HEK293 (cell line): Measurements from ENCODE around the gene SHMT2.

ENCODE experiments used
- CTCF ChIA-PET: fragments of 350-600 bp; formaldehyde crosslinking; extraction: SDS; loops from one replicate; lab custom pipeline; 2021; ENCODE audit warnings: antibody characterized with exemption; lab: Yijun Ruan, JAX
- POLR2A ChIA-PET: fragments of 300-600 bp; formaldehyde crosslinking; extraction: SDS; loops from one replicate; lab custom pipeline; 2020; ENCODE audit warnings: antibody characterized with exemption, inconsistent platforms; lab: Yijun Ruan, JAX
- H3K27ac ChIP-seq: fragments of 200-500 bp; sonication (Bioruptor generic); 2 replicates; pipeline ENCODE4 v1.5.1; 2014; ENCODE audit warnings: low read depth, low read length, control low read depth, inconsistent platforms; ENCODE audit errors: extremely low read depth
- H3K36me3 ChIP-seq, 2 experiments: fragments of 200-500 bp in 1 of 2; sonication (Bioruptor generic) in 1 of 2; 1 replicate in 1 of 2; 2 replicates in 1 of 2; pipeline ENCODE4 v1.5.1; 2014 to 2017; ENCODE audit warnings: inconsistent platforms in 2 of 2, low read length in 2 of 2; ENCODE audit not compliant: control insufficient read depth in 2 of 2, insufficient read depth in 1 of 2
- H3K4me1 ChIP-seq: fragments of 200-500 bp; sonication (Bioruptor generic); 2 replicates; pipeline ENCODE4 v1.5.1; 2014; ENCODE audit warnings: mild to moderate bottlenecking, low read length, inconsistent platforms; ENCODE audit not compliant: control insufficient read depth, insufficient read depth
- H3K4me3 ChIP-seq: 2 replicates; pipeline ENCODE4 v1.5.1; 2011; ENCODE audit warnings: low read depth, mild to moderate bottlenecking, control low read depth, low read length, moderate library complexity
- H3K9me3 ChIP-seq: fragments of 200-500 bp; sonication (Bioruptor generic); 2 replicates; pipeline ENCODE4 v1.5.1; 2014; ENCODE audit warnings: low read depth, low read length, inconsistent platforms; ENCODE audit not compliant: control insufficient read depth, insufficient read depth
- CTCF ChIP-seq: fragments of 450-650 bp; formaldehyde crosslinking; IDR thresholded peaks from 2 replicates; pipeline ENCODE4 v1.5.1; 2016; ENCODE audit warnings: missing biosample characterization, missing genetic modification characterization
- PRDM2 ChIP-seq: fragments of 450-650 bp; formaldehyde crosslinking; IDR thresholded peaks from 2 replicates; pipeline ENCODE4 v1.5.1; 2016; ENCODE audit warnings: missing biosample characterization, missing genetic modification characterization, borderline replicate concordance
- SP7 ChIP-seq: fragments of 450-650 bp; formaldehyde crosslinking; IDR thresholded peaks from 2 replicates; pipeline ENCODE4 v1.5.1; 2016; ENCODE audit warnings: missing biosample characterization, missing genetic modification characterization
- ZNF2 ChIP-seq: fragments of 450-650 bp; formaldehyde crosslinking; IDR thresholded peaks from 2 replicates; pipeline ENCODE4 v1.5.1; 2016; ENCODE audit warnings: missing biosample characterization, missing genetic modification characterization
- ZNF223 ChIP-seq: fragments of 450-650 bp; formaldehyde crosslinking; IDR thresholded peaks from 2 replicates; pipeline ENCODE4 v1.5.1; 2016; ENCODE audit warnings: missing biosample characterization, missing genetic modification characterization
- ZNF239 ChIP-seq: fragments of 450-650 bp; formaldehyde crosslinking; IDR thresholded peaks from 2 replicates; pipeline ENCODE4 v1.5.1; 2016; ENCODE audit warnings: missing biosample characterization, missing genetic modification characterization
- ZNF24 ChIP-seq: fragments of 450-650 bp; formaldehyde crosslinking; IDR thresholded peaks from 2 replicates; pipeline ENCODE4 v1.5.1; 2016; ENCODE audit warnings: missing biosample characterization, missing genetic modification characterization
- ZNF274 ChIP-seq, 2 experiments: fragments of 200-500 bp in 1 of 2; fragments of 450-650 bp in 1 of 2; sonication (Bioruptor generic) in 1 of 2; formaldehyde crosslinking in 1 of 2; IDR thresholded peaks; 2 replicates each; pipeline versions ENCODE4 v1.5.1 to v1.6.1; 2014 to 2016; ENCODE audit warnings: borderline replicate concordance in 1 of 2, inconsistent platforms in 1 of 2, low read length in 1 of 2, missing biosample characterization in 1 of 2, missing genetic modification characterization in 1 of 2
- ZNF423 ChIP-seq: fragments of 450-650 bp; formaldehyde crosslinking; IDR thresholded peaks from 2 replicates; pipeline ENCODE4 v1.5.1; 2016; ENCODE audit warnings: missing biosample characterization, missing genetic modification characterization
- ZNF830 ChIP-seq: fragments of 450-650 bp; IDR thresholded peaks from 2 replicates; pipeline ENCODE4 v1.5.0; 2018; ENCODE audit warnings: missing biosample characterization, missing genetic modification characterization, low read depth, mild to moderate bottlenecking, moderate library complexity

The SHMT2 gene

GRCh38 chr12:57266681-57267080 is 37.2 kb downstream of the SHMT2 start (continued):
- no peak for TF ChIP-seq SP7

GRCh38 chr12:57268264-57268663 is 38.8 kb downstream of the SHMT2 start:
- ChIA-PET CTCF (interaction anchor here (0.8 kb wide), 1 partner anchor 9 kb away, joined by 3 read pairs; no protein-coding TSS in a partner anchor), POLR2A (interaction anchor here (1.1 kb wide), 1 partner anchor 10 kb away, joined by 3 read pairs; no protein-coding TSS in a partner anchor)
- Histone ChIP-seq H3K4me3 (no peak overlapping the region), H3K9me3 (no peaks in the 10 kb centered on the region), H3K27ac (no peak overlapping the region), H3K36me3 (peaks cover 29 to 72% of the 10 kb centered on the region in 2 experiments), H3K4me1 (no peaks in the 10 kb centered on the region)
- no peak for TF ChIP-seq ZNF239 (tag by site-specific recombination)
- TF ChIP-seq ZNF830 (tag by site-specific recombination), result no peak
- TF ChIP-seq ZNF274 (IDR thresholded peaks at IDR 0.05; ENCODE audit: low read length), result no peak
- no peak for TF ChIP-seq ZNF274 (tag by site-specific recombination; IDR thresholded peaks at IDR 0.05; ENCODE audit: borderline replicate concordance)

GRCh38 chr12:57270966-57271470 is 41.5 kb downstream of the SHMT2 start:
- POLR2A ChIA-PET, result interaction anchor here (0.6 kb wide), 2 partner anchors 187 to 618 kb away, joined by 3 read pairs; no protein-coding TSS in a partner anchor
- Histone ChIP-seq H3K4me3 (no peak overlapping the region), H3K36me3 (peaks cover 29 to 68% of the 10 kb centered on the region in 2 experiments), H3K27ac (no peak overlapping the region), H3K4me1 (no peaks in the 10 kb centered on the region), H3K9me3 (no peaks in the 10 kb centered on the region)
- TF ChIP-seq ZNF223 (no peak), ZNF24 (no peak), CTCF (tag by site-specific recombination) (peak; percentile 20; the same call in 1 of the 2 replicates)
- CTCF ChIA-PET, result interaction anchor here (0.5 to 2.2 kb wide), 8 partner anchors 9 to 323 kb away, joined by 3 to 17 read pairs (median 4); no protein-coding TSS in a partner anchor

GRCh38 chr12:57272337-57273151 is 43.0 kb downstream of the SHMT2 start:
- no peaks in the 10 kb centered on the region for H3K4me1 ChIP-seq
- CTCF ChIA-PET, result interaction anchor here (0.6 to 1.4 kb wide), 7 partner anchors 8 to 180 kb away, joined by 3 to 7 read pairs (median 4); no protein-coding TSS in a partner anchor
- H3K27ac ChIP-seq, result no peak overlapping the region
- no peaks in the 10 kb centered on the region for H3K9me3 ChIP-seq
- peaks cover 20 to 59% of the 10 kb centered on the region in 2 experiments for H3K36me3 ChIP-seq
- TF ChIP-seq ZNF423, result no peak
- no peak for TF ChIP-seq PRDM2
- no peak for TF ChIP-seq ZNF2 (tag by site-specific recombination)
- no peak overlapping the region for H3K4me3 ChIP-seq
- POLR2A ChIA-PET, result interaction anchor here (0.6 kb wide), 1 partner anchor 163 kb away, joined by 3 read pairs; no protein-coding TSS in a partner anchor
